Measurements from ENCODE around the gene SH3BGR.

Gene SH3BGR

GRCh38 chr21:39461419-39461818 lies 9.6 kb downstream of the SH3BGR start:
- DNase-seq, result no peak

- DNase-seq, result no peak
Observed at GRCh38 chr21:39463308-39463707, 11.5 kb downstream of the SH3BGR start.

- no peak for DNase-seq
Observed at GRCh38 chr21:39466584-39466983, 14.8 kb downstream of the SH3BGR start.

- DNase-seq, result no peak
Observed at GRCh38 chr21:39467746-39468145, 16.0 kb downstream of the SH3BGR start.

- no peak for DNase-seq
Observed at GRCh38 chr21:39468559-39468958, 16.8 kb downstream of the SH3BGR start.

- no peak for DNase-seq
Observed at GRCh38 chr21:39471598-39471997, 19.8 kb downstream of the SH3BGR start.

- no peak for DNase-seq
Observed at GRCh38 chr21:39472786-39473185, 21.0 kb downstream of the SH3BGR start.

- no peak for DNase-seq
Observed at GRCh38 chr21:39474611-39475010, 22.8 kb downstream of the SH3BGR start.

GRCh38 chr21:39479164-39479813 lies 27.5 kb downstream of the SH3BGR start:
- DNase-seq, result no peak

- DNase-seq, result no peak
Observed at GRCh38 chr21:39479814-39480182, 28.0 kb downstream of the SH3BGR start.

GRCh38 chr21:39480271-39480670 lies 28.5 kb downstream of the SH3BGR start:
- DNase-seq, result no peak

- no peak for DNase-seq
Observed at GRCh38 chr21:39481886-39482285, 30.1 kb downstream of the SH3BGR start.

GRCh38 chr21:39483917-39484316 lies 32.1 kb downstream of the SH3BGR start:
- no peak for DNase-seq

GRCh38 chr21:39484711-39485276 lies 33.0 kb downstream of the SH3BGR start:
- no peak for DNase-seq

- DNase-seq, result no peak
Observed at GRCh38 chr21:39489380-39489924, 37.7 kb downstream of the SH3BGR start.

GRCh38 chr21:39499156-39499555 lies 47.4 kb downstream of the SH3BGR start:
- no peak for DNase-seq

GRCh38 chr21:39502631-39503030 lies 50.9 kb downstream of the SH3BGR start:
- peak; percentile 65 for DNase-seq

GRCh38 chr21:39503123-39503762 lies 51.5 kb downstream of the SH3BGR start:
- DNase-seq, result no peak

GRCh38 chr21:39504230-39504629 lies 52.5 kb downstream of the SH3BGR start:
- no peak for DNase-seq

- DNase-seq, result no peak
Observed at GRCh38 chr21:39510240-39510639, 58.5 kb downstream of the SH3BGR start.

GRCh38 chr21:39511102-39511501 lies 59.3 kb downstream of the SH3BGR start:
- no peak for DNase-seq

- no peak for DNase-seq
Observed at GRCh38 chr21:39513735-39514134, 62.0 kb downstream of the SH3BGR start.

- no peak for DNase-seq
Observed at GRCh38 chr21:39515684-39516472, 64.1 kb downstream of the SH3BGR start.

Measured in midbrain (tissue), 1 donor.